Muscle of leg (tissue), 11 donors: ENCODE measurements around the gene NSD1. TPM values are rescaled to one million over a fixed set of nuclear protein-coding genes. Genes with fewer than 3 reads are reported as not detected.

Source experiments
- DNase-seq: peaks from one replicate; pipeline ENCODE4 v3.0.0; 2013
- H3K27ac ChIP-seq: one replicate; pipeline ENCODE4 v1.5.1; 2013; ENCODE audit warnings: mild to moderate bottlenecking, low read length, control low read depth
- H3K27me3 ChIP-seq: one replicate; pipeline ENCODE4 v1.6.1; 2013; ENCODE audit warnings: low read length; ENCODE audit not compliant: control insufficient read depth, insufficient read depth
- H3K36me3 ChIP-seq: one replicate; pipeline ENCODE4 v1.6.1; 2013; ENCODE audit warnings: low read length; ENCODE audit not compliant: control insufficient read depth, insufficient read depth
- H3K4me1 ChIP-seq: one replicate; pipeline ENCODE4 v1.6.1; 2013; ENCODE audit warnings: low read length; ENCODE audit not compliant: control insufficient read depth, insufficient read depth
- H3K4me3 ChIP-seq: one replicate; pipeline ENCODE4 v1.5.1; 2013; ENCODE audit warnings: low read length, control low read depth
- H3K9me3 ChIP-seq: replicated peaks from 2 replicates; pipeline ENCODE4 v1.6.1; 2013; ENCODE audit warnings: low read depth, low read length; ENCODE audit not compliant: control insufficient read depth
- WGBS: methylation state at CpG from one replicate; pipeline ENCODE4 v1.1.5; 2013; ENCODE audit warnings: missing lambda C conversion rate; ENCODE audit not compliant: insufficient coverage; 5-methylcytosine and 5-hydroxymethylcytosine counted together
- polyA plus RNA-seq, 8 donors: library from polyadenylated mRNA; unstranded; fragments of 120-200 nt; gene quantifications; one replicate each; pipeline versions ENCODE4 v1.2.1 to v1.2.3, GENCODE V29; 2013; ENCODE audit warnings: inconsistent platforms in 1 of 8, low replicate concordance in 1 of 8; ENCODE audit not compliant: insufficient read length in 8 of 8, insufficient read depth in 1 of 8
- total RNA-seq: library from RNA; stranded (reverse); fragments of 120-200 nt; gene quantifications from one replicate; pipeline ENCODE4 v1.2.4, GENCODE V29; 2013

The NSD1 gene
- total and polyA plus RNA-seq, 9 donors = 28.2 to 63.6 (median 43.6) TPM

GRCh38 chr5:177275883-177276282 is 142.3 kb downstream of the NSD1 start:
- Histone ChIP-seq H3K27ac (no peak overlapping the region), H3K36me3 (peaks cover 44% of the 10 kb centered on the region), H3K27me3 (no peaks in the 10 kb centered on the region), H3K4me3 (no peak overlapping the region), H3K4me1 (no peaks in the 10 kb centered on the region), H3K9me3 (no peaks in the 10 kb centered on the region)
- WGBS = 94% methylated on average over 3 of the region's 6 CpGs
- no peak for DNase-seq

- no CpG with 5 or more reads among the region's 1 CpG for WGBS
- H3K27ac ChIP-seq = no peak overlapping the region
- no peaks in the 10 kb centered on the region for H3K27me3 ChIP-seq
- H3K4me1 ChIP-seq = no peaks in the 10 kb centered on the region
- H3K36me3 ChIP-seq = peaks cover 49% of the 10 kb centered on the region
- DNase-seq = no peak
- H3K4me3 ChIP-seq = no peak overlapping the region
- H3K9me3 ChIP-seq = no peaks in the 10 kb centered on the region
These were observed 143.3 kb downstream of the NSD1 start for GRCh38 chr5:177276886-177277285.

- Histone ChIP-seq H3K27me3 (no peaks in the 10 kb centered on the region), H3K36me3 (peaks cover 62% of the 10 kb centered on the region), H3K4me1 (no peaks in the 10 kb centered on the region), H3K4me3 (no peak overlapping the region), H3K27ac (no peak overlapping the region), H3K9me3 (no peaks in the 10 kb centered on the region)
- WGBS = no CpG with 5 or more reads among the region's 2 CpGs
- DNase-seq = no peak
These were observed 154.6 kb downstream of the NSD1 start for GRCh38 chr5:177288191-177288590.

GRCh38 chr5:177290816-177291596 is 157.4 kb downstream of the NSD1 start:
- H3K27me3 ChIP-seq = no peaks in the 10 kb centered on the region
- no peak overlapping the region for H3K27ac ChIP-seq
- peaks cover 4% of the 10 kb centered on the region for H3K4me1 ChIP-seq
- H3K36me3 ChIP-seq = peaks cover 68% of the 10 kb centered on the region
- DNase-seq = no peak
- no peaks in the 10 kb centered on the region for H3K9me3 ChIP-seq
- H3K4me3 ChIP-seq = no peak overlapping the region
- WGBS = 90% methylated on average over 3 of the region's 12 CpGs

GRCh38 chr5:177291735-177292134 is 158.2 kb downstream of the NSD1 start:
- Histone ChIP-seq H3K4me1 (peaks cover 9% of the 10 kb centered on the region), H3K27me3 (no peaks in the 10 kb centered on the region), H3K36me3 (peaks cover 69% of the 10 kb centered on the region), H3K9me3 (no peaks in the 10 kb centered on the region), H3K27ac (no peak overlapping the region), H3K4me3 (no peak overlapping the region)
- WGBS = 100% methylated on average over 4 of the region's 7 CpGs
- no peak for DNase-seq

- Histone ChIP-seq H3K4me3 (no peak overlapping the region), H3K27ac (no peak overlapping the region), H3K4me1 (peaks cover 9% of the 10 kb centered on the region), H3K9me3 (no peaks in the 10 kb centered on the region), H3K27me3 (no peaks in the 10 kb centered on the region), H3K36me3 (peaks cover 70% of the 10 kb centered on the region)
- WGBS = 88% methylated on average over 11 of the region's 12 CpGs
- peak; percentile 6 for DNase-seq
These were observed 160.4 kb downstream of the NSD1 start for GRCh38 chr5:177293819-177294581.

- Histone ChIP-seq H3K27ac (no peak overlapping the region), H3K4me1 (peaks cover 13% of the 10 kb centered on the region), H3K9me3 (no peaks in the 10 kb centered on the region), H3K36me3 (peaks cover 75% of the 10 kb centered on the region), H3K27me3 (no peaks in the 10 kb centered on the region), H3K4me3 (no peak overlapping the region)
- DNase-seq = peak; percentile 30
- WGBS = no CpG with 5 or more reads among the region's 3 CpGs
These were observed 161.1 kb downstream of the NSD1 start for GRCh38 chr5:177294632-177295031.

GRCh38 chr5:177295924-177296323 is 162.4 kb downstream of the NSD1 start:
- Histone ChIP-seq H3K4me3 (no peak overlapping the region), H3K4me1 (peaks cover 25% of the 10 kb centered on the region), H3K9me3 (no peaks in the 10 kb centered on the region), H3K27ac (no peak overlapping the region), H3K36me3 (peaks cover 70% of the 10 kb centered on the region), H3K27me3 (no peaks in the 10 kb centered on the region)
- whole genome bisulfite sequencing = 90% methylated on average over 7 of the region's 9 CpGs
- no peak for DNase-seq

- H3K4me3 ChIP-seq = no peak overlapping the region
- H3K27me3 ChIP-seq = no peaks in the 10 kb centered on the region
- H3K9me3 ChIP-seq = no peaks in the 10 kb centered on the region
- WGBS = 80% methylated on average over 1 of the region's 4 CpGs
- DNase-seq = no peak
- H3K4me1 ChIP-seq = peaks cover 31% of the 10 kb centered on the region
- peaks cover 69% of the 10 kb centered on the region for H3K36me3 ChIP-seq
- no peak overlapping the region for H3K27ac ChIP-seq
These were observed 163.0 kb downstream of the NSD1 start for GRCh38 chr5:177296581-177296980.

- Histone ChIP-seq H3K27me3 (no peaks in the 10 kb centered on the region), H3K4me3 (no peak overlapping the region), H3K4me1 (peaks cover 45% of the 10 kb centered on the region), H3K36me3 (peaks cover 61% of the 10 kb centered on the region), H3K9me3 (no peaks in the 10 kb centered on the region), H3K27ac (no peak overlapping the region)
- no peak for DNase-seq
- WGBS = no CpG with 5 or more reads among the region's 2 CpGs
These were observed 164.3 kb downstream of the NSD1 start for GRCh38 chr5:177297922-177298321.
